ENCODE results near the gene RPL7A.

DNA sequence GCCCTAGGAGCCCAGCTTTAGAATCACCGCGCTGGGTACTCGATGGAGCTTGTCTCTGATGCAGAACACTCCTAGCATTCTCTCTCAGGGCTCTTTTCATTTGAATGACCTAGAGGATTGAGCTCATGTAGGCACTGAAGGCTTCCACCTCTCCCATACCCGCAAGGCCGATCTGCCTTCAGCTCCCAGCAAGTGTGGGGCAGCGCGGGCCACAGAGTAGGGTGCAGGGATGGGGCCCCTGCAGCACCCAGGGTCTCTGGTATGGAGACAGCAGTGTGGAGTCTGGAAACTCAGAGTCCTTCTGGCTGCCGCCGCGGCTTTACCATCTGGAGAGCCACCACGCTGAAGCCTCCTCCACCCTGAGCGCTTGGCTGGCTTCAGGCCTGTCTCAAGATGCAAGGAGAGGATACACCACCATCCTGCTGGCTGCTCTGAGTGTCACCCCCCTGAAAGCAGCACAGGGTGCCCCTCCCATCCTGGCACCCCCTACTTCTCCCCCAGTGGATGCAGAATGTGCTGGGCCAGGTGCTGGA, 41.1 kb downstream of the RPL7A start:
- TF ChIP-seq BHLHE40 (IDR thresholded peaks at IDR 0.05; ENCODE audit: borderline replicate concordance) (no peak), FOXM1 (IDR thresholded peaks at IDR 0.05; ENCODE audit: borderline replicate concordance) (no peak), ZNF384 (IDR thresholded peaks at IDR 0.05) (no peak)
